ENCODE data around the gene ATP2B2. TPM values are rescaled to one million over a fixed set of nuclear protein-coding genes. Genes with fewer than 3 reads are reported as not detected.

ATP2B2 gene
- total RNA-seq, 2 donors from 2014 or later = 0.06 TPM; not detected in 1

DNA sequence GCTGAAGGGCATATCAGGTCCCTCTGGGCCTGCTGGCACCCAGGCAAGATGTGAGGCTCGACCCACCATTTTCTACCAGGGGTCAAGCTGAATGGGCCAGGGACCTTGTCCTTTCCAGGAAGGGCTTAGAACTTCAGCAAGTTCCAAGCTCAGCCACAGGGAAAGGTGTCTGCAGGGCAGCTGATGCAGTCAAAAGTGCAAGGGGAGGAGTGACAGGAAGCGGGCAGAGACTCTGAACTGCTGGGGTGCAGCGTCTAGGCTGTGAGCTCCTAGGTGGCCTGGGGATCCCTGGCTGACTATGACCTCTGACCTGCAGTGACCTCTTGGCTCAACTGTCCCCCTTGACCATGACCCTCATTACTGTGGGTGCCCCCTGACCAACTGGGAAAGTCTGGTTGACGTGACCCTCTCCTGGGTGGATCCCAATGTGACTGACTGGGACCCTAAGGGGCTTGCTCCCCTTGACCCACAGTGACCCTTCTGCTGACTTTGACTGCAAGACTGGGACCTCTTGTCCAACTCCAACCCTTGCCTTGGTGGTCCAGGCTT is 170.1 kb downstream of the ATP2B2 start:
- ATAC-seq (no peak), DNase-seq (no peak)
- intact Hi-C loops (cut with DNase I, micrococcal nuclease) = no loop called here

DNA sequence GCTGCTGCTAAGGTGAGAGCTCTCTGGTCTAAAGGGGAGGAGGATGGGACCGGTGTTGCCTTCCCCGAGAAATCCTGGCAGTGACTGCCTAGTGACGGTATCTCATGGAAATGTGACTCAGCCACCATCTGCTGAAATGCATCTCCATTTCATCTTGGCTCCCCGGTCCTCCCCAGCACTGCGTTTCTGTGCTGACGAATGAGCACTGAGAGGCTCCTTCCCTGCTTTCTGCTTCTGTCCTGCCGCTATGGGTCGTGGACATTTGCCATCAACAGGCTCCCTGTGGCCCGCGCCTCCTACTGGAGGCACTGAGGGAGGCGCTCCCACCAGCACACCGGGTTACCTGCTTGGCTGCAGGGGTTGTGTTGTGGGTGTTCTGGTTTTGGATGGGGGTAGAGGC is 170.9 kb downstream of the ATP2B2 start:
- no peak for DNase-seq
- no peak for ATAC-seq
- intact Hi-C loops (cut with DNase I, micrococcal nuclease) = no loop called here

DNA sequence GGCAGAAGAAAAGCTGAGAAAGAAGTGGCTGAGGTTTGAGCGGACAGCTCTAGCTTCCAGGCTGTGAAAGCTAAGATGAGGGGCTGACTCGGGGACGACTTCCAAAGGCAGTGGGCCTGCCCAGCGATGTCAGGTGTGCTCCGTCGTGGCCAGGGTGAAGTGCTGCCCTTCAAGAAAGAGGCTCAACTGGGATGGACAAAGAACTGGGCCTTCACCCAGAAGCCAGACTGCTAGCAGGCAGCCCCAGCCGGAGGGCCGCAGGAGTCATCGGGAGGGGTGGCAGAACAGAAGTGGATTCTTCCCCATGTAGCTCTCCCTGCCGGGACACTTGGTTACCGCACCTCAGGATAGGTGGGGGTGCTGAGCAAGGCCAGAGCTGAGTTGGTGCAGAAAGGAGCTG is 171.3 kb downstream of the ATP2B2 start:
- intact Hi-C loops (cut with DNase I, micrococcal nuclease) = no loop called here
- DNase-seq = no peak
- ATAC-seq = no peak

DNA sequence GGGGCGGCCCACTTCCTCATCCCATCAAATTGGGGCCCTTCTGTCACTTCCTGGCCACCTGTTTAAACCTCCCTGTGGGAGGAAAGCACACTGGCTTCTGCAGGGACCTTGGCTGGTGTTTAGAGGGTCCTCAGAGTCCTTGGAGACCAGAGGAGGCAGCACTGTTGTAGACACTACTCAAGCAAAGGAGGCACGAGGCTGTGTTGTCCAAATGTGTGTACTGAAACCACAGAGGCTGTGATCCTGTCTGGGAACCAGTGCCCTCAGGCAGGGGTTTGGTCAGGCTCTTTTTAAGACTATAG is 172.1 kb downstream of the ATP2B2 start:
- intact Hi-C loops (cut with DNase I, micrococcal nuclease) = no loop called here
- ATAC-seq (no peak), DNase-seq (no peak)

DNA sequence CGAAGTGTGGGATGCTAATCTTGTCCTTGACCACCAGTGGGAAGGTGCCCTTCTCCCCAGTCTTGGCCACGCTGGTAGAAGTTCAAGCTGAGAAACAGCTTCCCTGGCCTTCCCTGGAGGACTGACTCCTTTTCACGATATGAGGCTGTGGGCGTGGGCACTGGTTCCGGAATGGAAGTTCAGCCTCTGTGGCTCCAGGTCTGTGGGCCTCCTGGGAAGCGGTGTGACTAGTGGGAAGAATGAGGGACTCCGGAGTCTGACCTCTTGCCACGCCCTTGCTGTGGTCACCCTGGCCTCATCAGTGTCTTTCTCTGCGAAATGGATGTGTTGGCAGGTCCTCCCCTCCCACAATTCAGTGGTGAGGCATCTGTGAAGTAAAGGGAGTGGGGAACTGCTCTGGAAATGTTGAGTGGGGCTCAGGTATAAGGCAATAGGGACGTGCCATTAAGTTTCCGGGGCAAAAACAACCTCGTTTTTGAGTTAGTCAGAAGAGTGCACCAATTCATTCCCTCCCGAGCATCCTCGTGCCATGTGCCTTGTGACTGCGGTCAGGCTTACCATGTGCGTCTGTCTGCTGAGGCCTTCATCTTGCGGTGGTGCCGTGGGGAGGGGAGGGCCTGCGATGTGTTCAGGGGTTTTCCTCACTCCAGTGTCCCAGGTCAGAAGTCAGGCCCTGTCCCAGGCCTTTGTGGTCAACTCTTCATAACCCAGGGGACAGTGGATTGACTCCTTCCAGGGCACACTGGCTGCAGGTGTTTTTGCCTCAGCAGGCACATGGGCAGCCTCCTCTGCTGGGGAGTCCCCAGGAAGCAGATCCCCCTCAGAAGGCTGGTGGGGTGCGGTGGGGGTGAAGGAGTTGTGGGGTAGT is 172.7 kb downstream of the ATP2B2 start:
- ATAC-seq = no peak
- no peak for DNase-seq
- intact Hi-C loops (cut with DNase I, micrococcal nuclease) = no loop called here

DNA sequence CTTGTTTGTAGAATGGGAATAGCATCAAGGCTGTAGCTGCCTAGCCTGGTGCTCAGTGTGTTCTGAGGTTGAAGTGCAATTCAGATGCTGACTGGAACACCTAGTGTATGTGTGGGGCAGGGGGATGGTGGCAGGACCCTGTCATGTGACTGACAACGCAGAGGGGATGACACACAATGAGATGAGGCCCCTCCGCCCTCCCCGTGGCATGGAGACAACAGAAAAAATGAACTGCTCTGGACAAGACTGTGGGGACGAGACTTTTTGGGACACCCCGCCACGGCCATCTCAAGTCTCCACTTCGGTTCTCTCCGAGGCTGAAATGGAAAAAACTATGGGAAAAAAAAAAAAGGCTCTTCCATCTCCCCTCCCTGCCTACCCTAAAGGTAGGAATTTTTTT is 174.1 kb downstream of the ATP2B2 start:
- intact Hi-C loops (cut with DNase I, micrococcal nuclease) = no loop called here
- DNase-seq (no peak), ATAC-seq (no peak)

DNA sequence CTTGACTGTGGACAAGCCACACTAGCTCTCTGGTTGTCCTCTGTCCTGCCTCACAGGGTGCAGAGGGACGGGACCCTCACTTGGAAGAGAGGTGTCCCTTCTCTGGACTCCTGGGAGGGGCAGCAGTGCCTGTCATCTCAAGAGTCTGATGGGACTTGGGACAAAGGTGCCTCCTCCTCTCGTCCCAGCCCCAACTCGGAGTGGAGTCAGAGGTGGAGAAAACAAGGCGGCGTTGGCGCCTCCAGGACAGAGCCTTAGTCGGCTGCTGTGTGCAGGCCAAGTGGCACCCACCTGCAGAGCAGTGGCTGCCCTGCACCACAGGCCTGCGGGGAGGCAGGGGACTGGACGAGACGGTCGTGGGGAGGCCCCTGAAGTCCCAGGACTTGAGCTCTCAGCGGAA is 175.1 kb downstream of the ATP2B2 start:
- ATAC-seq = no peak
- no peak for DNase-seq
- intact Hi-C loops (cut with DNase I, micrococcal nuclease) = no loop called here

DNA sequence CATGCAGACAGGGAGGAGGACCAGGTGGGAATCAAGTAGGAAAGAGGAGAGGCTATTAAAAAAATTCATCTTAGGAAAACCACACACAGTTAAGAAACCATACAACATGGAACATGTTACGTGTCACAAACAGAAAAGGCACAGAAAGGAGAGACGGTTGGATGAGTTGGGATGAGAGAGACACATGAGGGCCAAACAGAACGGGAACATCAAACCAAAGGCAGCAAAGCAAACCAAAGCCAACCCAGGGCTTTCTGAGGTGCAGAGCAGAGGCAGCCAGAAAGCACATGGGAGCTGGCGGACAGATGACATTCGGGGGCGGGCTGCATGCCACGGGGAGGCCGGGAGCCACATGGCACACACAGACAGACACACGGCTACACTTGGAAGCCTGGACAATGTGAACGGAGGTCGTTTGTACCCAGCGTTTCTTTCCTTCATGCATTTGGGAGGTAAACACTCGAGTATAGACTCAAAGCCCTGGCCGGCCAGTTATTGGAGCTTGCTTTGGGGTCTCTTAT is 175.8 kb downstream of the ATP2B2 start:
- intact Hi-C loops (cut with DNase I, micrococcal nuclease) = no loop called here
- ATAC-seq (no peak), DNase-seq (no peak)

DNA sequence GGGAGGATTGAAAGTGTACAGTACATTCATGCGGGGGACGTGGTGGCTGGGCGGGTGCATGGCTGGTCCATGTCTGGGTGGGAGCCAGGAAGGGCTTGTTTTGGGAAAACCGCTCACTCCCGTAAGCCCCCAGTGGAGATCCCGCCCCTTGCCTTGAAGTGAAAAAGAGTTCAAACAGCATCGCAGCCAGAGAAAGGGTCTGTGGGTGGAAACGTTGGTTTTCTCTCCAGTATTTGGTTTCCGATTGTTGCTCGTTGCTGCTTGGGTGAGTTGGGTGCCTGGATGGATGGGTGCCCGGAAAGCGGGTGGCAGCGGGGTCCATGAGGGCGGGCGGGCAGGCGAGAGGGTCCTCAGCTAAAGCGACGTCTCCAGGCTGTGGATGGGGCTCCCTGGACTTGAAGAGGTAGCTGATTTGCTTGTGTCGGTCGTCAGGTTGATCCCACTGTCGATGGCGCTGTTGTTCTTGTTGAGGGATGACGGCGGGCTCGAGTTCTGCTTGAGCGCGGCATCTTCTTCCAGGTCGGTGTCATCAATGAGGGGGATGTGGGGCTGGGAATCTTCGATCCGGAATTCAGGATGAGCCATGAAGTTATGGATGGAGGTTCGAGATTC is 176.8 kb downstream of the ATP2B2 start:
- intact Hi-C loops (cut with DNase I, micrococcal nuclease) = no loop called here
- no peak for ATAC-seq
- DNase-seq = no peak

DNA sequence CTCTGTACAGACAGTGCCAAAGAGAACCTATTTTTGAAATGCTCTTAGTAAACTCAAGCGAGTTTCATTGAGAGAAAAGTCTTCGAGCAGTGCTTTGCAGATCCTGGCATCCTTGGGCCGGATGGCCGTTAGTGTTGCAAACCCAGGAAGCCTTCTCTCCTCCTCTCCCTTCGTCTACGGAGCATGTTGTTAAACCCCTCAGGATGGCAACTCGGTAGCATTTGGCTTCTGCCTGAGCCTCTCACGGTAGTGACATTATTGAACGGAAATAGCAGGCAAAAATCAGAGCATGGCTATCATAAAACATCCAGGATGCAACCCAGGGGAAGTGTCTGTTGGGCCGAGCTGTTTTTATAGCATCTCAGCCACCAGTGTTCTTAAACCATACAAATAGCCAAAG is 177.8 kb downstream of the ATP2B2 start:
- DNase-seq = no peak
- intact Hi-C loops (cut with DNase I, micrococcal nuclease) = no loop called here
- no peak for ATAC-seq

DNA sequence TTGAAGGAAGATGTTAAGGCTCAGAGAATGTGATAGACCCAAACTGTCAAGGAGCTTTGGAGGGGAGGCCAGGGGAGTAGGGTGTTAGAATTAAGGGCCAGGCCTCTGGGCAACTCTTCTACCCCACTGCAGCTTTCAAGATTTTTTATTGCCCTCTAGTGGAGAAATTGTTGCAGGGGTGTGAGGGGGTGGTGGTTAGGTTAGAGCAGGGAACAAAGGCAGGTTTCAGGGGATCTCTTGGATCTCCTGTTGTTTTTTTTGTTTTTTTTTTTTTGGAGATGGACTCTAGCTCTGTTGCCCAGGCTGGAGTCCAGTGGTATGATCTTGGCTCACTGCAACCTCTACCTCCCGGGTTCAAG is 183.1 kb downstream of the ATP2B2 start:
- no peak for ATAC-seq
- intact Hi-C loops (cut with DNase I, micrococcal nuclease) = no loop called here
- DNase-seq = no peak

DNA sequence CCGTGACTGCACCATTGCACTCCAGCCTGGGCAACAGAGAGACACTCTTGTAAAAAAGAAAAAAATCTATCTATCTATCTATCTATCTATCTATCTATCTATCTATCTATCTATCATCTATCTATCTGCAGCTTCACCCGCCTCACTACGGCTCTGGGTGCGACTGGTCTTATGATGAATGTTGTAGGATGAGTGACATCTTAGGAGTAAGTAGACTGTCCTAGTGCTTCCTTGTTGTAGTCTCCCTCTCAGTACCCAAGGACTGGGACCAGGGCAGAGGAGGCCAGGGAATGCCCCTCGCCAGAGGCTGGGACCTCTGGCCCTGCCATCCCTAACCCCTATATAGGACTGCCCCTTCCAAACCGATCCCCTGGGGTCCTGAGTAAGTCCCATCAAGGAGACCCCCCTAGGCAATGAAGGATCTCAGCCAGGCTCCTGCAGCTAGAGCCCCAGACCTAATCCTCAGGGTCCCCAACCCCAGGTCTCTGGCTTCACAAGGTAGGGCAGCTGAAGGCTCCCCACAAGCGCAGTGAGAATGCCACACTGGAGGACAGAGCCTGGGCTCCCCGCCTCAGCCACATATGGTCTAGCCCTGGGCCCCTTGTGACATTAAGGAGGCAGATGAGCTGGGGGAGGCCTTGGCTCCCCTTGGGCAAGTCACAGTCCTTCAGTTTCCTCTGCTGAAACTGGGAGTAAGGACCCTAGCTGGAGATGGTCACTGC is 183.6 kb downstream of the ATP2B2 start:
- no peak for ATAC-seq
- peak in 1 of 2 donors; percentile 18 for DNase-seq
- intact Hi-C loops (cut with DNase I, micrococcal nuclease) = no loop called here

DNA sequence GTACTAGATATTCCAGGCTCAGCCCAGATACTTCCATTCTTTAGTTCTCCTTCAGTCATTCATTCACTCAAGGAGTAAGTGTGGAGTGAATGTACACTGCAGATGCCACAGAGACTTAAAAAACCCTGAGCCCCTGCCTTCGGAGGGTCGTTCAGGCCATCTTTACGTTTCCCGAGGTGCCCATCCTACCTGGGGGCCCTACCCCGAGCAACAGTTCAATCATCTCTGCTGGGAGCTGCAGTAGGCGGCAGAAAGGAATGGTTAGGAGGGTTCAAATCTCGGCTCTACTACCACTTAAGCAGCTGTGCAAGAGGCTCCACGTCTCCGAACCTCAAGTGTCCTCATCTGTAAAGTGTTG is 185.1 kb downstream of the ATP2B2 start:
- intact Hi-C loops (cut with DNase I, micrococcal nuclease) = no loop called here
- DNase-seq = no peak
- peak; percentile 13 for ATAC-seq

DNA sequence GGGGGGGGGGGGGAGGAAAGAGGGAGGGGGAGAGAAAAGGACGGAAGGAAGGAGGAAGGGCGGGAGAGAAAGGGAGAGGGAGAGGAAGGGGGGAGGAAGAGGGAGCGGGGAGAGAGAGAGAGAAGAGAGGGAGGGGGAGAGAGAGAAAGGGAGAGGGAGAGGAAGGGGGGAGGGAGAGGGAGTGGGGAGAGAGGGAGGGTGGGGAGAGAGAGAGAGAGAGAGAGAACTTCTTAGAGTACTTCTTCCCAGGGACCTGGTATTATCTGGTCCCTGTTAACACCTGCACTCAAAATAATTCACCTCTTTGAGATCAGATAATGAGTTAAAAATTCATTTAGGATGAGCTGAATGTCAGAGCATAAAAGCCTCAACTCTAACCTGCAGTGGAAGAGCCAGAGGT is 185.6 kb downstream of the ATP2B2 start:
- intact Hi-C loops (cut with DNase I, micrococcal nuclease) = no loop called here
- no peak for DNase-seq
- ATAC-seq = no peak

DNA sequence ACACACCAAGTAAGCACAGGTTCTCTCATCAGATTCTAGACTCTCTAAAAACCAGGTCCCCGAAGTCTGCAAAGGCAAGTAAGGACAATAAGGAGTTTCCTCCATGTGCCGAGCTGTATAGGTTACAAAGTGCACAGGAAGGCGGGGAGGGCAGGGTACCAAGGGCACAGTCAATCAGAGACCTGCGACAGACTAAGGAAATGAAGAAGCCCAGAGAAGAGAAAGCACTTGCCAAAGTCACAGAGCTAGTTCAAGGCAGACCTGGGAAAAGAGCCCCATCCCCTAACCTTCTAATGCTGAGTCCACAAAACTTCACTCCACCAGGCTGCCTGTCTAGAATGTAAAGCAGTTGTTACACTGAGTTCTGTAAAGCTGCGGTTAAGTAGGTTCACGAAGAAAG is 186.1 kb downstream of the ATP2B2 start:
- intact Hi-C loops (cut with DNase I, micrococcal nuclease) = no loop called here
- DNase-seq (peak in 1 of 2 donors; percentile 38), ATAC-seq (peak; percentile 57)

DNA sequence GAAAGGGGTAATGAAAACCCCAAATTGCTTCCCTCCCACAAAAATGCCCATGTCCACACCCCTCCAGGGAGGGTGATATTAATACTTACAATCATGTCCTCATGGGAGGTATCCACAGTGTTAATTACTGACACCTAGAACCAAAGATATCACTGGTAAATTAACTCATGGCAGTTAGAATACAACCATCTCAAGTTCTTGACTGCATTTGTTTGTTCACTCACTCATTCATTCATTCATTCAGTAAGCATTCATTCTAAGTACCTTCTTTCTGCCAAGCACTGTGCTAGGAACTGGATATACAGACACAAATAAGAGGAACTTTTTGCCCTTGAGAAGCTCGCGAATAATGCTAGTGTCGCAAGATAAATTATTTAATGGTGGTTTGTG is 187.4 kb downstream of the ATP2B2 start:
- ATAC-seq (no peak), DNase-seq (no peak)
- intact Hi-C loops (cut with DNase I, micrococcal nuclease) = no loop called here

DNA sequence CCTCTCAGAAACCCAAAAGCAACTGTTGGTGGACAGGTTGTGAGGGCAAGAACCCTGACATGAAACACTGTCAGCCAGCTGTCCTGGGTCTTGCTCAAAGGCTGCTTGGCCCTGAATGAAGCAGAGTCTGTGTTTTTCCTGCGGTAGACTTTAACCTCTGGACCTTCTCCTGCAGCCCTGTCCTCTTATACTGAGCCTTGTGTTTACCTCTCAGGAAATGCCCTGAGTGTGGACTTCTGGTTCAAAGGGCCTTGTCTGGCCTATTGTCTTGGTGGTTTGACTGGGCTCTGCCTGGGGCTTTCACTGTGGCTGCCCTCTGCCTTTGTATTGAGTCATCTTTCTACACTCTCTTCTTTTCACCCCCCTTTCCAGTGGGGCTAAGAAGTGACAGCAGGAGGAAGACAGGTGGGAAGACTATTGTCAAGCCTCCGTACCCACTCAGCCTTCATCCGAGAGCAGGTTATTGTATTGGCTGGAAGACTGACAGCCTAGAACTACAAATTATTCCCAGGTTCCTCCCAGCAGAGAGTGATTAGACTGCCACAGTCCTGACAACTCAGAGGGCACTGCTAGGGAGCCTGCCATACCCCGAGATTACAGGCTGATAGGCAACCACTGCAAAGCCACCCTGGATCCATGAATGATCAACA is 187.9 kb downstream of the ATP2B2 start:
- intact Hi-C loops (cut with DNase I, micrococcal nuclease) = no loop called here
- peak; percentile 18 for ATAC-seq
- DNase-seq = no peak

DNA sequence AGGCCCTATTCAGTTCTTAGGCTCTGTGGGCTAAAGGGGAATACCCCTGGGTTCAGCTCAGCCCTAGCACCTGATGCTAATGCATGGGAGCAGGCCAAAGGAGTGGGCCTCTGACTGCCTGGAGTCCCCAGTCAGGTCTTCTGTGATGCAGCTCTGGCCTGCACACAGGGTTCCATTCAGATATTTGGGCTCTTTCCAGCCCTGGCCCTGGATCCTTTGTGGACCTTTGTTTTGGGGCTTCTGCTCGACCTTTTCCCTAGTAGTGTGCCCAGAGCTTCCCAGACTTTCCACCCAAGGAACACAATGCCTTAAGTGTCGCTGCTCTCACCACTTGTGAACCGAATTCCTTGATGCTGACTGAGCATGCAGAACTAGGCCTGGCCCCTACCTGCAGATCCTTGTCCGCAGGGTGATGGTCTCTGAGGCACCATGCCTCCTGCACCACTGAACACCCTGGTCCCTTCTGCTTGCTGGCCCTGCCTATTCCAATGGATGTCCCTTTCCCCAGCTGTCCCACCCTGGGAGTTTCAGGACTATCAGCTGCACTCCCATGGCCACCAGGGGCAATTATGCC is 189.5 kb downstream of the ATP2B2 start:
- intact Hi-C loops (cut with DNase I, micrococcal nuclease) = no loop called here
- DNase-seq = no peak
- ATAC-seq = no peak

DNA sequence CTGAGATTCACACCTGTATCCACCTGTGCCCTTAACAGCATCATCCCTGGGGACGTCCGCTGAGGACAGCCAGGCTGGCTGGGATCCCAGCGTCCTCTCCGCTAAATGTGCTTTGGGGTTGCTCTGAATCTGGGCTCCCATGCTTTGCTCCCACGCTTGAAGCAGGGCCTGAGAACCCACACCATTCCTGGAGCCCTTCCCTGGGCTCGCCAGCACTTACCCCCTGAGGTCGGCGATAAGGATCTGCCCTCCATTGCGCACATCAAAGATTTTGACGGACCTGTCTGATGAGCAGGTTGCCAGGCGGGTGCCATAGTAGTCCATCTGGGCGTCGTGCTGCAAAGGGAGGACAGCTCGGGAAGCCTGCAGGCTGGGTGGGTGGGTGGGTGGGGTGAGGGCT is 190.3 kb downstream of the ATP2B2 start:
- intact Hi-C loops (cut with DNase I, micrococcal nuclease) = no loop called here
- ATAC-seq (no peak), DNase-seq (no peak)

Measured in left colon (tissue), 2 donors.